GM23248 (cell line): Measurements from ENCODE around the gene PNLDC1. TPM values are rescaled to one million over a fixed set of nuclear protein-coding genes. Genes with fewer than 3 reads are reported as not detected.

Experiments
- DNase-seq: peaks from one replicate; pipeline ENCODE4 v3.0.0-alpha.2; 2015
- H2AFZ ChIP-seq: fragments of 200-600 bp; sonication (generic); 2 replicates; pipeline ENCODE4 v1.6.1; 2016; ENCODE audit warnings: antibody characterized with exemption
- H3F3A ChIP-seq: fragments of 200-600 bp; sonication (generic); 2 replicates; pipeline ENCODE4 v1.6.1; 2016; ENCODE audit warnings: mild to moderate bottlenecking, antibody characterized with exemption, mixed run types; ENCODE audit not compliant: insufficient read depth
- H3K27ac ChIP-seq: fragments of 200-600 bp; sonication (generic); 2 replicates; pipeline ENCODE4 v1.5.1; 2016; ENCODE audit warnings: mild to moderate bottlenecking
- H3K27me3 ChIP-seq: fragments of 200-600 bp; sonication (generic); replicated peaks from 2 replicates; pipeline ENCODE4 v1.6.1; 2016; ENCODE audit warnings: mild to moderate bottlenecking; ENCODE audit not compliant: insufficient read depth
- H3K36me3 ChIP-seq: fragments of 200-600 bp; sonication (generic); 2 replicates; pipeline ENCODE4 v1.6.1; 2016; ENCODE audit warnings: low read depth, mild to moderate bottlenecking
- H3K4me1 ChIP-seq: fragments of 200-600 bp; sonication (generic); 2 replicates; pipeline ENCODE4 v1.6.1; 2016; ENCODE audit warnings: mild to moderate bottlenecking; ENCODE audit not compliant: insufficient read depth
- H3K4me2 ChIP-seq: fragments of 200-600 bp; sonication (generic); one replicate; pipeline ENCODE4 v1.6.1; 2016; ENCODE audit warnings: mild to moderate bottlenecking; ENCODE audit not compliant: unreplicated experiment
- H3K4me3 ChIP-seq: fragments of 200-600 bp; sonication (generic); 2 replicates; pipeline ENCODE4 v1.5.1; 2016; ENCODE audit warnings: mild to moderate bottlenecking
- H3K79me2 ChIP-seq: fragments of 200-600 bp; sonication (generic); 2 replicates; pipeline ENCODE4 v1.6.1; 2016; ENCODE audit warnings: mild to moderate bottlenecking; ENCODE audit not compliant: insufficient read depth
- H3K9ac ChIP-seq: fragments of 200-600 bp; sonication (generic); 2 replicates; pipeline ENCODE4 v1.6.1; 2016; ENCODE audit warnings: mild to moderate bottlenecking
- H3K9me2 ChIP-seq: fragments of 200-600 bp; sonication (generic); 2 replicates; pipeline ENCODE4 v1.6.1; 2016; ENCODE audit warnings: mixed run types, mild to moderate bottlenecking, moderate library complexity; ENCODE audit not compliant: insufficient read depth
- H3K9me3 ChIP-seq: fragments of 200-600 bp; sonication (generic); one replicate; pipeline ENCODE4 v1.6.1; 2017; ENCODE audit warnings: low read depth
- H4K20me1 ChIP-seq: fragments of 200-600 bp; sonication (generic); 2 replicates; pipeline ENCODE4 v1.6.0; 2016; ENCODE audit not compliant: insufficient read depth
- EZH2 ChIP-seq: fragments of 200-600 bp; sonication (generic); IDR thresholded peaks from 2 replicates; pipeline ENCODE4 v1.6.1; 2018; ENCODE audit warnings: antibody characterized with exemption, mild to moderate bottlenecking; ENCODE audit not compliant: insufficient read depth, poor library complexity, severe bottlenecking
- EZH2phosphoT487 ChIP-seq: fragments of 200-600 bp; sonication (generic); IDR thresholded peaks from 2 replicates; pipeline ENCODE4 v1.6.1; 2018; ENCODE audit warnings: antibody characterized with exemption, moderate library complexity, mild to moderate bottlenecking, low read depth; ENCODE audit not compliant: insufficient read depth
- WGBS, 2 experiments: methylation state at CpG; one replicate each; pipeline ENCODE4 v1.1.6; 2015 to 2017; ENCODE audit warnings: low lambda C conversion rate in 2 of 2, low coverage in 1 of 2; ENCODE audit errors: missing lambda C conversion rate in 2 of 2; 5-methylcytosine and 5-hydroxymethylcytosine counted together
- in situ Hi-C: fragments of 300-500 bp; cut with MboI; formaldehyde crosslinking; loops from 2 replicates; pipeline ENCODE4 v1.15.0; 2020
- polyA plus RNA-seq: library from polyadenylated mRNA; unstranded; fragments of >200 nt; fragmentation: Nextera tagmentation; extraction: Ambion mirVana; gene quantifications from 2 replicates; pipeline ENCODE4 v1.2.1, GENCODE V29; 2016
- total RNA-seq: library from RNA; depleted of rRNA; stranded (reverse); fragments of >200 nt; shearing (Covaris generic); gene quantifications from 2 replicates; pipeline ENCODE4 v1.2.3, GENCODE V29; 2014; rRNA removed

Gene PNLDC1, protein sequence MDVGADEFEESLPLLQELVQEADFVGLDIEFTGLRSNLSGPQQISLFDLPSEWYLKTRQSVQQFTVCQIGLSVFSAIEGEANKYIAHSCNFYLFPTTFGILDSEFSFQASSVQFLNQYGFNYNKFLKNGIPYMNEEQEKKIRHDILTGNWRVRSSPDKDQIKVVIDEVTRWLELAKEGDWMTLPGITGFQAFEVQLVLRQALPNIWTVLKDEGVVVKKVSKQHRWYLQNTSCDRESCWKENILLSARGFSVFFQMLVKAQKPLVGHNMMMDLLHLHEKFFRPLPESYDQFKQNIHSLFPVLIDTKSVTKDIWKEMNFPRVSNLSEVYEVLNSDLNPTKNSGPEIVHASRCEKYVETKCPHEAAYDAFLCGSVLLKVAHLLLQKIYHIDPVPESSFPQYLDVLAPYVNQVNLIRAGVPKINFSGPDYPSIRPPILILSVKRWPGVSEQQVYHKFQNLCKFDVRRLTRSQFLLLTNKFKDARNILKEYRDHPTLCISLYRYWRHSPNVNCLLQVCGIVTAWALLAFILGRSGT
- total RNA-seq: not detected in 2 replicates
- not detected in 2 replicates for polyA plus RNA-seq

DNA sequence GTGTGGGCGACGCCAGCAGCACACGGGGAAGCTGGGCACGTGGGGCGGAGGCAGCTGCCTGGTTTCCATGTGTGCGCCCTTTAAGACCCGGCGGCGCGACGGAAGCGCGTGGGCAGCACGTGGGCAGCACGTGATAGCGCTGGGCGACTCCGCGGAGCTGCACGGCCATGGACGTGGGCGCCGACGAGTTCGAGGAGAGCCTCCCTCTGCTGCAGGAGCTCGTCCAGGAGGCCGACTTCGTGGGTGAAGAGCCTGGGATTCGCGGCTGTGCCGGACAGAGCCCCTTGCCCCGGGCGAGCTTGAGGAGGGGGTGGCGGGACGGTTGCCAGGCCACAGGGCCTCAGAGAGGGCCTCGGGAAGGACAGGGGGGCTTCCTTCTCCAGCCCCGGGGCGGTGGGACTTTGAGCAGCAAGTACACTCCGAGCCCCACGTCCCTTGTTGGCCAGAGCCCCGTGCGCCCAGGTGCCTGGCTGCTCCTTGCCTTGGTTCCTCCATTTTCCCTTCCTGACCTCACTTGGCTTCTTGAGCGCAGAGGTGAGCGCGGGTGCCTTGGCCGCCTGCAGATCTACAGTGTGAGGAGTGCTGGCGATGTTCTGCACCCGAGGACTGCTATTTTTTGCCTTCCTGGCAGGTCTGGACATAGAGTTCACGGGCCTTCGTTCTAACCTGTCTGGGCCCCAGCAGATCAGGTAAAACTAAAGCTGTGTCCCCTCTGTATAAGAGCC, at the start of gene PNLDC1:
Gene PNLDC1 (plus strand): TSS at position 136 of the 725 bp plus-strand sequence. CDS start 32 bp downstream, at position 168.
- WGBS, 2 experiments: 89% methylated on average over 29 to 50 of the region's 50 CpGs
- Histone ChIP-seq H3K36me3 (peaks cover 24% of the 10 kb centered on the region), H3K9me3 (no peaks in the 10 kb centered on the region), H3K9me2 (no peaks in the 10 kb centered on the region), H3K27ac (no peak within 1 kb of the TSS), H3K4me2 (no peak within 1 kb of the TSS), H3K4me1 (no peaks in the 10 kb centered on the region), H3K79me2 (peaks cover 14% of the 10 kb centered on the region; the same call in 1 of the 2 replicates), H3K27me3 (no peaks in the 10 kb centered on the region), H3K4me3 (no peak within 1 kb of the TSS), H3K9ac (no peak within 1 kb of the TSS), H2AFZ (no peak within 1 kb of the TSS), H4K20me1 (no peaks in the 10 kb centered on the region), H3F3A (no peaks in the 10 kb centered on the region; the same call in 1 of the 2 replicates)
- no peak for DNase-seq
- no peak for TF ChIP-seq EZH2
- no peak for TF ChIP-seq EZH2phosphoT487
- in situ Hi-C loops: no loop called here

DNA sequence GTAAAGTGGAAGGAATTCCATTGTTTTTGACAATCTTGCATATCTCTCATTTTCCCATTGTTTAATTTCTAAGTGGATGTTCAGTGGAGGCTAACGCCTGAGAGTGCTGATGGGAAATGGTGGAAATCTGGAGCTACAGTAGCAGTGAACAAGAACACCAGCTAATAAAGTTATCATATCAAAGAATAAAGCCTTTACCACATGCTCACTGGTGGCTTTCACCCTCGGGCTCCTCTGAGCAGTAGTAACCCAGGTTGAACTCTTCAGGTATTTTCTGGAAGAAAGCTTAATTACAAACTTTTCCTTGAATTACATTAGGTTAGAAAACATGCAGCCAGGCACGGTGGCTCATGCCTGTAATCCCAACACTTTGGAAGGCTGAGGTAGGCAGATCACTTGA, 48.6 kb upstream of the PNLDC1 start:
- Histone ChIP-seq H3K4me1 (no peaks in the 10 kb centered on the region), H3K79me2 (peaks cover 95% of the 10 kb centered on the region), H3K9me2 (no peaks in the 10 kb centered on the region), H4K20me1 (no peaks in the 10 kb centered on the region), H3K4me2 (no peak overlapping the region), H3K9me3 (no peaks in the 10 kb centered on the region), H3F3A (peaks cover 45% of the 10 kb centered on the region), H3K27me3 (no peaks in the 10 kb centered on the region), H3K4me3 (no peak overlapping the region), H3K36me3 (peaks cover 88% of the 10 kb centered on the region), H3K9ac (no peak overlapping the region), H3K27ac (no peak overlapping the region), H2AFZ (no peak overlapping the region)
- no peak for DNase-seq
- TF ChIP-seq EZH2phosphoT487: no peak
- no peak for TF ChIP-seq EZH2
- WGBS, 2 experiments: 61 to 64% methylated on average over 3 of the region's 3 CpGs
- in situ Hi-C loops: no loop called here

DNA sequence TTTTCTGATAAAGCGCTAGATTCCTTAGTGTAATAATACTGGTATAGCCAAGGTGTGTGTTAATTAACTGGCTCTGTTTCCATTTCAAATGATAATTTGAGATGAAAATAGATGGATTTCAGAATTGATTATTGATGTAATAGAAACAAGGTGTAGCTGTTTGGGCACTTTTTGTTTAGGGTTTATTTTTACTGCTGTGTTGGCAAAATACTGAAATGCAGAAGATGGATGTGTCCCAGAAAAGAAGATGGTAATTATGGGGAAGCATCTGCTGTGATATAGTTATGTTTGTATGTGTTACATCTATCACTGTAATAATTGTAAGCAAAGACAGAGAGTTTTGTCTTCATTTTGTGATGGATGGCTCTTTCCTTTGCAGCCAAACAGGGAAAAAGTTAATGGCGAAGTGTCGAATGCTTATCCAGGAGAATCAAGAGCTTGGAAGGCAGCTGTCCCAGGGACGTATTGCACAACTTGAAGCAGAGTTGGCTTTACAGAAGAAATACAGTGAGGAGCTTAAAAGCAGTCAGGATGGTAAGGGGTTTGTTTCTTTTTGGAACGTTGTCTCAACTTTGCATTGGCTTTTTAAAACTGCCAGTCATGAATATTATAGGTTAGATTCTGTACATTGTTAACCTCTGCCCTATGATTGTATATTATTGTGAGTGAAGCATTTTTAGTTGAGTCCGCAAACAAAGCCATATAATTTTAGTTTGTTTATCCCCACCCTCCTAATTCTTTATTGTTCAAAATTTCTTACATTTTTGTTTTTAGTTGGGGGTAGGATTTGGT, 46.8 kb upstream of the PNLDC1 start:
- 69 to 70% methylated on average over 6 of the region's 6 CpGs for WGBS, 2 experiments
- Histone ChIP-seq H3K9me2 (no peaks in the 10 kb centered on the region), H3K4me1 (peaks cover 3% of the 10 kb centered on the region), H3K27ac (no peak overlapping the region), H2AFZ (no peak overlapping the region), H3K9ac (no peak overlapping the region), H3K27me3 (no peaks in the 10 kb centered on the region), H3K9me3 (no peaks in the 10 kb centered on the region), H4K20me1 (no peaks in the 10 kb centered on the region), H3K36me3 (peaks cover 81% of the 10 kb centered on the region), H3F3A (peaks cover 56% of the 10 kb centered on the region), H3K4me3 (no peak overlapping the region), H3K4me2 (no peak overlapping the region), H3K79me2 (peaks cover 83% of the 10 kb centered on the region)
- no peak for DNase-seq
- no peak for TF ChIP-seq EZH2phosphoT487
- in situ Hi-C loops: no loop called here

DNA sequence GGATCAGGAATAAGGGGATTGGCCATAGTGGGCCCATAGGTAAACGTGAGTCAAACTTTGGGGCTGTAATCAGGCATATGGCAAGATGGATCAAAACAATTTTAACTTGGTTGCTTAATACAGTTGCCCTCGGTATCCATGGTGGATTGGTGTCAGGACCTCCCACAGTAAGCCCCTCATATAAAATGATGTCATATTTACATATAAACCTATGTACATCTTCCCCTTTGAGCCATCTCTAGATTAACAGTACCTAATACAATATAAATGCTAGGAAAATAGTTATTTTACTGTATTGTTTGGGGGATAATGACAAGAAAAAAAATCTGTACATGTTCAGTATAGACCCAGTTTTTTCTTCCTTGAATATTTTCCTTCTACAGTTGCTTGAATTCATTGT, 45.7 kb upstream of the PNLDC1 start:
- TF ChIP-seq EZH2phosphoT487 (no peak), EZH2 (no peak)
- peaks cover 10% of the 10 kb centered on the region for H3K4me1 ChIP-seq
- peaks cover 71% of the 10 kb centered on the region for H3K36me3 ChIP-seq
- no peaks in the 10 kb centered on the region for H3K27me3 ChIP-seq
- H4K20me1 ChIP-seq: no peaks in the 10 kb centered on the region
- no peaks in the 10 kb centered on the region for H3K9me3 ChIP-seq
- no peak for DNase-seq
- H3F3A ChIP-seq: peaks cover 64% of the 10 kb centered on the region
- H3K4me2 ChIP-seq: no peak overlapping the region
- peaks cover 72% of the 10 kb centered on the region for H3K79me2 ChIP-seq
- H3K4me3 ChIP-seq: no peak overlapping the region
- H3K9me2 ChIP-seq: no peaks in the 10 kb centered on the region
- no peak overlapping the region for H3K9ac ChIP-seq
- WGBS, 2 experiments: 65 to 75% methylated on average over 2 of the region's 2 CpGs
- in situ Hi-C loops: no loop called here
- H2AFZ ChIP-seq: no peak overlapping the region
- no peak overlapping the region for H3K27ac ChIP-seq
